Right lobe of liver (tissue), 6 donors: ENCODE results near the gene CPT1A. TPM values are rescaled to one million over a fixed set of nuclear protein-coding genes. Genes with fewer than 3 reads are reported as not detected.
A peak's percentile ranks its signal among the peaks of the same experiment; 100 is the strongest.

ENCODE experiments used
- ATAC-seq, 4 donors: fragments of 200-7000 bp; cut with Tn5 transposase; one replicate each; pipeline ENCODE4 v1.9.1; 2020; ENCODE audit warnings: mild to moderate bottlenecking in 4 of 4, moderate library complexity in 4 of 4
- DNase-seq, 3 donors: peaks; one replicate each; pipeline ENCODE4 v3.0.0-alpha.2; 2020
- H3K27ac ChIP-seq, 3 donors: fragments of 200-600 bp; one replicate each; pipeline ENCODE4 v1.8.0; 2022
- H3K27me3 ChIP-seq, 2 donors: fragments of 200-600 bp; one replicate each; pipeline ENCODE4 v1.8.0; 2022
- H3K36me3 ChIP-seq, 4 donors: fragments of 200-600 bp; sonication (generic) in 1 of 4; one replicate each; pipeline versions ENCODE4 v1.5.1 to v1.8.0; 2017 to 2022; ENCODE audit warnings: control low read depth in 1 of 4
- H3K4me1 ChIP-seq, 4 donors: fragments of 200-600 bp; sonication (generic) in 1 of 4; one replicate each; pipeline versions ENCODE4 v1.5.1 to v1.8.0; 2017 to 2022; ENCODE audit warnings: control low read depth in 1 of 4
- H3K4me3 ChIP-seq, 3 donors: fragments of 200-600 bp; one replicate each; pipeline ENCODE4 v1.8.0; 2022
- H3K9me3 ChIP-seq, 4 donors: fragments of 200-600 bp; sonication (generic) in 1 of 4; one replicate each; pipeline versions ENCODE4 v1.5.1 to v1.8.0; 2017 to 2022; ENCODE audit warnings: control low read depth in 1 of 4
- POLR2A ChIP-seq: fragments of 450-650 bp; IDR thresholded peaks from one replicate; pipeline ENCODE4 v1.6.1; 2017; ENCODE audit warnings: antibody characterized with exemption, mild to moderate bottlenecking
- WGBS: methylation state at CpG from one replicate; pipeline ENCODE4 v1.1.6; 2018; ENCODE audit warnings: low coverage, low lambda C conversion rate; ENCODE audit not compliant: insufficient coverage; ENCODE audit errors: missing lambda C conversion rate; 5-methylcytosine and 5-hydroxymethylcytosine counted together
- intact Hi-C, 2 donors: fragments of 100-400 bp; cut with DNase I; formaldehyde crosslinking; loops; one replicate each; pipeline versions ENCODE4 v1.11.2 to v1.14.1; 2022
- total RNA-seq, 6 experiments: library from RNA; depleted of rRNA in 2 of 6; stranded (reverse); fragments of >200 nt in 2 of 6; fragmentation: NEBNext Ultra II Directional in 3 of 6; extraction: Animal tissue kit (Norgen Biotek cat#: 25700) in 3 of 6; gene quantifications; one replicate each; pipeline versions ENCODE4 v1.1.0 to v1.2.4, GENCODE V29; 2016 to 2023
- TF ChIP-seq, protein P1 (sequence below), 4 donors: fragments of 200-600 bp in 3 of 4; fragments of 450-650 bp in 1 of 4; IDR thresholded peaks; one replicate each; pipeline versions ENCODE4 v1.5.1 to v1.8.0; 2016 to 2022; ENCODE audit warnings: antibody characterized with exemption in 4 of 4, mild to moderate bottlenecking in 2 of 4
- donor health status: DM: no; HTN: yes; CAD: no.
- donor health status: DM: no; HTN: no; CAD: no.
- donor health status: DM: no; HTN: no; CAD: no.
- donor health status: DM: no; HTN: yes; CAD: no.
- donor health status: DM: no; HTN: yes; CAD: no.

The CPT1A gene
- total RNA-seq, 6 experiments from 2014 or later: 30.5 to 152 (median 90.8) TPM

DNA sequence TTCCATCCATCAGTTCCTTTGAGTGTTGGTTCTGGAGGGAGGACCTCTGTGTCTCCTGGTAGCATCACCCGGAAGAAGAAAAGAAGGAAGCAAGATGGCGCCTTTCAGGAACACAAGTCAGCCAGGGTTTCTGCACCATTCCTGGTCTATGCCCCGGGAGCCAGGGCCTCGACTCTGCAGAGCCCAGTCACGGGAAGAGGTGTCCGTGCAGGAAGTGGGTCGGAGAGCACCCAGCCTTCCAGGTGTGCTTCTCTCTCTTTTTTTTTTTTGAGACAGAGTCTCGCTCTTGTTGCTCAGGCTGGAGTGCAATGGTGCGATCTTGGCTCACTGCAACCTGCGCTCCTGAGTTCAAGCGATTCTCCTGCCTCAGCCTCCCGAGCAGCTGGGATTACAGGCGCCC is 40.7 kb upstream of the CPT1A start:
- Histone ChIP-seq H3K4me1 (peaks cover 0 to 5% (median 0%) of the 10 kb centered on the region in 4 donors), H3K27ac (no peak overlapping the region), H3K27me3 (no peaks in the 10 kb centered on the region), H3K4me3 (no peak overlapping the region), H3K9me3 (no peaks in the 10 kb centered on the region), H3K36me3 (no peaks in the 10 kb centered on the region)
- DNase-seq (no peak), ATAC-seq (no peak)
- no peak for TF ChIP-seq POLR2A
- TF ChIP-seq, protein P1, sequence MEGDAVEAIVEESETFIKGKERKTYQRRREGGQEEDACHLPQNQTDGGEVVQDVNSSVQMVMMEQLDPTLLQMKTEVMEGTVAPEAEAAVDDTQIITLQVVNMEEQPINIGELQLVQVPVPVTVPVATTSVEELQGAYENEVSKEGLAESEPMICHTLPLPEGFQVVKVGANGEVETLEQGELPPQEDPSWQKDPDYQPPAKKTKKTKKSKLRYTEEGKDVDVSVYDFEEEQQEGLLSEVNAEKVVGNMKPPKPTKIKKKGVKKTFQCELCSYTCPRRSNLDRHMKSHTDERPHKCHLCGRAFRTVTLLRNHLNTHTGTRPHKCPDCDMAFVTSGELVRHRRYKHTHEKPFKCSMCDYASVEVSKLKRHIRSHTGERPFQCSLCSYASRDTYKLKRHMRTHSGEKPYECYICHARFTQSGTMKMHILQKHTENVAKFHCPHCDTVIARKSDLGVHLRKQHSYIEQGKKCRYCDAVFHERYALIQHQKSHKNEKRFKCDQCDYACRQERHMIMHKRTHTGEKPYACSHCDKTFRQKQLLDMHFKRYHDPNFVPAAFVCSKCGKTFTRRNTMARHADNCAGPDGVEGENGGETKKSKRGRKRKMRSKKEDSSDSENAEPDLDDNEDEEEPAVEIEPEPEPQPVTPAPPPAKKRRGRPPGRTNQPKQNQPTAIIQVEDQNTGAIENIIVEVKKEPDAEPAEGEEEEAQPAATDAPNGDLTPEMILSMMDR (IDR thresholded peaks at IDR 0.05): no peak
- intact Hi-C loops: no loop called here
- WGBS: 85% methylated on average over 5 of the region's 13 CpGs

DNA sequence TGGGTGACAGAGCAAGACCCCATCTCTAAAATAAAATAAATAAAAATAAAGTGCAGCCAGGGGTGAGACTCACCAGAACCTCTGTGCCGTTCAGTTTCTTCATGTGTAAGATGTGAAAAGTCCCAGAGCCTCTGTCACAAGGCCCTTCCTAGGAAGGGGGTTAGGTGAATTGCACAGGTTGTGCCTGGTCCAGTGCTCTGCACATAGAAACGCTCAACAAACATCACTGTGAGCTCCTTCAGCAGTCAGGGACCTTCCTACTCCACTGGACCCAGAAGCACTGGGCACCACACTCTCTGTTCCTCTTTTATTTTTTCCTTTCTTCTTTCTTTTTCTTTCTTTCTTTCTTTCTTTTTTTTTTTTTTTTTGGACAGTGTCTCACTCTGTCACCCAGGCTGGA is 39.6 kb upstream of the CPT1A start:
- H3K36me3 ChIP-seq: no peaks in the 10 kb centered on the region
- H3K4me1 ChIP-seq: peaks cover 0 to 5% (median 0%) of the 10 kb centered on the region in 4 donors
- WGBS: 80% methylated on average over 1 of the region's 2 CpGs
- H3K9me3 ChIP-seq: no peaks in the 10 kb centered on the region
- ATAC-seq: no peak
- H3K27me3 ChIP-seq: no peaks in the 10 kb centered on the region
- no peak for TF ChIP-seq POLR2A
- TF ChIP-seq, protein P1 (IDR thresholded peaks at IDR 0.05): no peak
- intact Hi-C loops: no loop called here
- no peak overlapping the region for H3K27ac ChIP-seq
- no peak overlapping the region for H3K4me3 ChIP-seq
- DNase-seq: no peak

DNA sequence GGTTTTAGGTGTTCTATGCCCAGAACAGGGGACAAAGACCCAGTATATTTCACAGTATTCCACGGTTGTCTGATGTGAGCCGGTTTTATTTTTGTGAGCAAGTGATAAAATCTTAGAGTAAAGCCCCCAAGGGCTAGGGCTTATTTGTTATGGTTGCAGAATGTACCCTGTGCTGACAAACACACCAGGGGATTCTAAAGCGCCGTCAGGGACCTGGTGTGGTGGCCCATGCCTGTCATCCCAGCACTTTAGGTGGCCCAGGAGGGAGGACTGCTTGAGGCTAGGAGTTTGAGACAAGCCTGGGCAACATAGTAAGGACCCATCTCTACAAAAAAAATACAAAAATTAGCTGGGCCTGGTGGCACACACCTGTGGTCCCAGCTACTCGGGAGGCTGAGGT is 39.1 kb upstream of the CPT1A start:
- intact Hi-C loops: no loop called here
- DNase-seq (no peak), ATAC-seq (no peak)
- no peak for TF ChIP-seq POLR2A
- TF ChIP-seq, protein P1 (IDR thresholded peaks at IDR 0.05): no peak
- no peaks in the 10 kb centered on the region for H3K36me3 ChIP-seq
- 97% methylated on average over 3 of the region's 5 CpGs for WGBS
- peaks cover 0 to 5% (median 0%) of the 10 kb centered on the region in 4 donors for H3K4me1 ChIP-seq
- no peaks in the 10 kb centered on the region for H3K27me3 ChIP-seq
- H3K9me3 ChIP-seq: no peaks in the 10 kb centered on the region
- H3K27ac ChIP-seq: no peak overlapping the region
- H3K4me3 ChIP-seq: no peak overlapping the region

DNA sequence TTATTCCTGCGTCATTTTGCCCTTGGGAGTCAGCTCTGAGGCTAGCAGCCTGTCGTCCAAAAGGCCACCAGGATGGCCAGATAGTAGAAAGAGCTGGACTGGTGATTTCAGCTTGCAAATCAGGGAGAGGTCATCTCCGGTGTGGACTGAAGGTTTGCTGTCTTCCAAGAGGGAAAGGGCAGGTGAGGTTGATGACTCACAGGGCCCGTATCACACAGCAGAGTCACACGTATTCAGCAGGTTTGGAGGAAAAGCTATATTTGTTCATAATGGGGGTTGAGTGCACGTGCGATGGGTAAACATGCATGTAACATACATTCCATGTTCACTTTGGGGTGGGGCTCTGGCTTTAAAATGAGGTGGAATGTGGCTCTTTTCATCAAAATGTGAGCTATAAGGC is 36.3 kb upstream of the CPT1A start:
- no peak for TF ChIP-seq POLR2A
- TF ChIP-seq, protein P1 (IDR thresholded peaks at IDR 0.05): no peak
- Histone ChIP-seq H3K36me3 (no peaks in the 10 kb centered on the region), H3K9me3 (no peaks in the 10 kb centered on the region), H3K4me3 (no peak overlapping the region), H3K4me1 (peaks cover 0 to 5% (median 0%) of the 10 kb centered on the region in 4 donors), H3K27ac (peak overlapping the region in 2 of 3 donors; percentile 8 to 37), H3K27me3 (no peaks in the 10 kb centered on the region)
- 29% methylated on average over 7 of the region's 7 CpGs for WGBS
- intact Hi-C loops: no loop called here
- ATAC-seq (peak in 3 of 4 donors; percentile 66 to 95 (median 91)), DNase-seq (peak in 1 of 3 donors; percentile 39)
